IPS-NIHi11 (cell line): Measurements from ENCODE around the gene PLCL2.
"Not testable (repeated sequence)": the region's sequence is repeated elsewhere in the genome, so short reads cannot be mapped to it uniquely, and the experiment has no call there.

Source experiments
- DNase-seq: peaks from one replicate; pipeline ENCODE4 v3.0.0; 2012; ENCODE audit warnings: mixed read lengths, low spot score

The PLCL2 gene

GRCh38 chr3:17076940-17077605 lies 192.3 kb downstream of the PLCL2 start:
- no peak for DNase-seq

DNA sequence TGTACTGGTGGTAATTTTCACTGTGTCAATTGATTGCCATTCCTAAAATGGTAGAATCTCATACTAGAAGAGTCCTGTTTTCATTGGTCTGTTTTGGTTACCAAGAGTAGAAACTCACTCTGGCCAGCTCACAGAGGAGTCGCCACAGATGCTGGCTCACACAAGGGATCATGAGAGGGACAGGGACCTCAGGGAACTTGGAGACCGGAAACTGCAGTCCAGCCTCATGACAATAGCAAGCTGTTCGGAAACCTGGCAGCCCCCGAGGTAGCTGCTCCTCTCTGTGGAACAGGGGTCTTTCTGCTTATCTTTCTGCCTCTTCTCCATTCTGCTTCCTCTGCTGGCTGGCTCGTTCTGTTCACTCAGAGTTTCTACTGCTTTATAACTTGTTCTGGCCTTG lies 192.9 kb downstream of the PLCL2 start:
- no peak for DNase-seq

DNA sequence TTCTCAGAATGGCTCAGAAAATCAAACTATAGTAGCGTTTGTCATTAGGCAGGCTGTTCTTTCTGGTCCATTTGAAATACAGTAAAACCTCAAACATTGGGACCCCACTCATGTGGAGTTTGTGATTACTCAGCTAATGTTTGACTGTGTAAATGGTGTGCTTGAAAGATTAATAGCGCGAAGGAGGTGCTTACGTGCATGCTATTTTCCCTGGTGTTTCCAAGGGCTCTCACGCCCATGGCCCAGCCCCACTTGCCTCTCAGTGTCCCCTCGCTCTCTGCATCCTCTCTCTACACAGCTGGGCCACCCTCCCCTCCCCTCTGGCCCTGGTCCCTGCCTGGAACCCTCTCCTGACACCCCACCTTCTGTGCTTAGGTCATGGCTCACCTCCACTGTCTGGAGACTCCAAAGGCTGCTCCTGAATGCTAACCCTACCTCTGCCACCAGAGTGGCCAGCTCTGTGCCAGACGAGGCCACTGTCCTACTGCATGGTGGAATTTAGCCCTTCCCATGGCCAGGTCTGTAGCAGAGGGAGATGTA lies 194.2 kb downstream of the PLCL2 start:
- no peak for DNase-seq

DNA sequence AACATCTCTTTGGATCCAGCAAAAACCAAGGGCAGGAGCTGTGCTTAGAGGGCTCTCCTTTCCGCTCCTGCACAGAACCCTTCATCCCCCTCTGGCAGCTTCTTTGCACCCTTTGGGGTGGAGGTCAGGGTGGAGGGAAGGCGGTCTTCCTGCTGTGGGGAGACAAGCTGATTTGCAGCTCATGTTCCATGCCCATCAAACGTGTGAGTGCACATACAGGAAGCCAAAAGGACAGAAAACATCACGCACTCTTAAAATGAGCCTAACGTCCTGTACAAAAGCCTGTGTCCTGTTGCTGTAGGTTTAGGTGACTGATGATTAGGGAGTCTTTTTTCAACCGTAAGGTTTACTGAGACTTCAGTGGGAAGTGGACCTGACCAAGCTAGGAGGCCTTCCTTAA lies 195.2 kb downstream of the PLCL2 start:
- no peak for DNase-seq

DNA sequence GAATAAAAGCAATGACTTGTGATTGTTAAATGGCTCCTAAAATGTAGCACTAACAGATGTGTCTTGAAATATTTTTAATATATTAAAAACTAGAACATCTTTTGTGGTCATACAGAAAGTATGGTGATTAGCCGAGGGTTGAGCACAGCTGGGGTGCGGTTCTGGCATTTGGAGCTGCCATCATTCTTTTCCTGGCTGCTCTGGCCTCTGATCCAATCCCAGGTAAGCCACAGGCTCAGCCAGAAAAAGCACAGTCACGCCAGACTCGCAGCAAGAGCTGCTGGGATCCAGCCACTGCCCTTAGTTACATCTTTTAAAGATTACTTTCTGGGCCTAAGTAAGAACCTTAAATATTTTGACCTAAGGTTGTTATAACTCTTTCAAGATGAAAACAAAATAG lies 196.8 kb downstream of the PLCL2 start:
- DNase-seq, result no peak

DNA sequence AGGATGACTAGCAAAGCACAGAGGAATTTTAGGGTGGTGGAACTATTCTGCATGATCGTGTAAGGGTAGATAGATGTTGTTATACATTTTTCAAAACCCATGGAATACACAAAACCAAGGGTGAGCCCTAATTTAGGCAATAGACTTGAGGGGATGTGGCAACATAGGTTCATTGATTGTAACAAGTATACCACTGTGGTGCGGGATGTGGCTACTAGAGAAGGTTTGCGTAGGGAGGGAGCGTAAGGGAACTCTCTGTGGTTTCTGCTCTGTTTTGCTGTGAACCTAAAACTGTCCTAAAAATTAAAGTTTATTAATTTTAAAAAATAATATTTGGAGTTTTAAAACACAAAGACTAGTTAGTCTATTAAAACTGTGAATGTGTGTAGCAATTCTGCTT lies 202.8 kb downstream of the PLCL2 start:
- DNase-seq, result no peak

GRCh38 chr3:17088017-17088416 lies 203.3 kb downstream of the PLCL2 start:
- peak; percentile 26 for DNase-seq

- DNase-seq, result no peak
Observed at GRCh38 chr3:17088602-17089313, 204.0 kb downstream of the PLCL2 start.

DNA sequence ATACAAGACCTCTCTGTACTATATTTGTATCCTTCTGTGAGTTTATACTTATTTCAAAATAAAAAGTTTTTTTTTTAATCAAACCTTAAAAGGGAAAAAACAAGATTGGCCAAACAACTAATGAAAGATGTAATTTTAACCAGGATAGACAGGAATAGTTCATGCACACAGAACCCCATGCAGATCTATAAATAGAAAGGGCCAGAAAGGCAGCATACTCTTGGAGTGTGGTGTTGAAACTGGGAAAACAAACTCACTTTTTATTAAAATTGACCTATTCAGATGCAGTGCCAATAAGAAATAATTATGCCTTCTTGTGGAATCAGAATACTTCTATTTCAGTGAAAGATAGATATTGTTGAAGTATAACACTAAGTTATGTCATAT lies 204.6 kb downstream of the PLCL2 start:
- no peak for DNase-seq

GRCh38 chr3:17090280-17090983 lies 205.7 kb downstream of the PLCL2 start:
- no peak for DNase-seq

- no peak for DNase-seq
Observed at GRCh38 chr3:17091910-17092582, 207.3 kb downstream of the PLCL2 start.

DNA sequence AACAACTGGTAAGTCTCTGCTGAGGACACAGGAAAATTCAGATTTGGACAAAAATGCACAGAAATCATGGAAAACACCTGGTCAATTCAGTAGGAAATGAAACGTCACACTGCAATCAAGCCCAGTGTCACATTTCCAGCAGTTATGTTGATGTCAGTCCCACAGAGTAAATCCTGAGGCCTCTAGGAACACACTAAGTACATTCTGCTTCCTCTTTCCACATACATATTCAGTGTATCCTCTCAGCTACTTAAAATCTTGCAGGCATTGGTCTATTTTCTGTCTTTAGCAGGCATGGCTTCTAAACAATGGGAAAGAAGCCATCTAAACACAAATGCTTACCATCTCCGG lies 207.8 kb downstream of the PLCL2 start:
- no peak for DNase-seq

- peak; percentile 30 for DNase-seq
Observed at GRCh38 chr3:17094551-17094950, 209.8 kb downstream of the PLCL2 start.

DNA sequence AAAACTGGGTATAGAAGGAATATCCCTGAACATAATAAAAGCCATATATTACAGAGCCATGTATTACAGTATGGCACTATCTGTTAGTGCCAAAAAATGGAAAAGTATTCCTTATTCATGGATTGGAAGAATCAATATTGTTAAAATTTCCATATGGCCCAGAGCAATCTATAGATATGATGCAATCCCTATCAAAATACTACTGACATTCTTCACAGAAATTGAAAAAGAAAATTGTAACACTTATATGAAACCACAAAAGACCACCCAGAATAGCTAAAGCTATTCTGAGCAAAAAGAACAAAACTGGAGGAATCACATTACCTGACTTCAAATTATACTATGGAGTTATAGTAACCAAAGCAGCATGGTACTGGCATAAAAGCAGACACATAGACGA lies 218.8 kb downstream of the PLCL2 start:
- DNase-seq, result no peak

DNA sequence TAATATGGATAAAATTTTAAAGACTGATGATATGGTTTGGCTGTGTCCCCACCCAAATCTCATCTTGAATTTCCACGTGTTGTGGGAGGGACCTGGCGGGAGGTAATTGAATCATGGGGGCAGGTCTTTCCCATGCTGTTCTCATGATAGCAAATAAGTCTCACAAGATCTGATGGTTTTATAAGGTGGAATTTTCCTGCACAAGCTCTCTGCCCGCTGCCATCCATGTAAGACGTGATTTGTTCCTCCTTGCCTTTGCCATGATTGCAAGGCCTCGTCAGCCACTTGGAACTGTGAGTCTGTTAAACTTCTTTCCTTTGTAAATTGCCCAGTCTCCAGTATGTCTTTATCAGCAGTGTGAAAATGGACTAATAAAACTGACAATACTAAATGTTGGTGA lies 222.0 kb downstream of the PLCL2 start:
- not testable (repeated sequence) for DNase-seq

- no peak for DNase-seq
Observed at GRCh38 chr3:17110660-17111396, 226.1 kb downstream of the PLCL2 start.

DNA sequence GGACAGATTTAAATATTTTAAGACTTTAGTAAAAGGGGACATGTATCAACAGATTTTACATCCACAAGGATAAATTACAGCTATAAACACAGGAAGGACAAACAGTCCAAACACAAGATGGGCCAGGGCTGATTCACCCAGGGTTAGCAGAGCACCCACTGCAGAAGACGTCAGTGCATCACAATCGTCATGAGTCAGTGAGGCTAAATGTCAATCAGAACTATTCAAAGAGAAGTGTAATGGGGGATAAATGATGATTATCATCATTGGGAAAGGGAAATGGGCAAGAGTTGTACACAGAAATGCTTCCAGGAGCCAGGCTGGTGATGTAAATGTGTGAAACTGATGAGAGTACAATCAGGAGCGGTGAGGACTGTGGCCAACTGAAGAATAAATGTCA lies 226.8 kb downstream of the PLCL2 start:
- no peak for DNase-seq

DNA sequence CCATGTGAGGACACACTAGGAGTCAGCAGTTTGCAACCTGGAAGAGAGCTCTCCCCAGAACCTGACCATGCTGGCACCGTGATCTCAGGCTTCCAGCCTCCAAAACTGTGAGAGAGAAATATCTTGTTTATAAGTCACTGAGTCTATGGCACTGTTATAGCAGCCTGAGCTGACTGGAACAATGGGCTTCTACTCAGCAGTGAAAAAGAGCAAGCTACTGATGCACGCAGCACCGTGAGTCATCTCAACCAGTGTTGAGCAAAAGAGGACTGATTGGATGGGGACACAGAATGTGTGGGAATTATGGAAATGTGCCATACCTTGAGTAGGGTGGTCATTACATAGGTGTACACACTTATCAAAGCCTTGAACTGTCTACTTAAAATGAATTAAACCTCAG lies 230.4 kb downstream of the PLCL2 start:
- no peak for DNase-seq

GRCh38 chr3:17116007-17116600 lies 231.3 kb downstream of the PLCL2 start:
- DNase-seq, result no peak

DNA sequence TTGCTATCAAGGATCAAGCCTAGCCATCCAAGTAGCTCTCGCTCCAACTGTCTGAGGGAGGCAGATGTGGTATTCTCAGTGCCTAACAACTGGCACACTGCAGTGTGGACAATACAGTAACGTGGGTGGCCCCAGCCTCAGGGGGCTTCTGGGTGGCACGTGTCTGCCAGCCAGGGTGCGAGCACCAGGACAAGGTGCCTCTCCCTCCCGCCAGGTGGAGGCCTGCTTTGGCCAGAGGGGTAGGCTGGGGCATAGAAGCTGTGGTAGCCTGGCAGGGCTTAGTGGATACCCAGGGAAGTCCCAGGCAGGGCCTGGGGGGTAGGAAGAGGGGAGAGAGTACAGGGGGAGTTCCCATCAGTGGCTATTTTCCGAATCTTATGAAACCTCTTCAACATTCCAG lies 234.0 kb downstream of the PLCL2 start:
- DNase-seq, result no peak
